Measurements from ENCODE around the gene FAM111A.

The FAM111A gene

GRCh38 chr11:59179121-59179520 is 36.5 kb downstream of the FAM111A start:
- DNase-seq (ENCODE audit: low read depth in 2 of 2), result no peak

DNA sequence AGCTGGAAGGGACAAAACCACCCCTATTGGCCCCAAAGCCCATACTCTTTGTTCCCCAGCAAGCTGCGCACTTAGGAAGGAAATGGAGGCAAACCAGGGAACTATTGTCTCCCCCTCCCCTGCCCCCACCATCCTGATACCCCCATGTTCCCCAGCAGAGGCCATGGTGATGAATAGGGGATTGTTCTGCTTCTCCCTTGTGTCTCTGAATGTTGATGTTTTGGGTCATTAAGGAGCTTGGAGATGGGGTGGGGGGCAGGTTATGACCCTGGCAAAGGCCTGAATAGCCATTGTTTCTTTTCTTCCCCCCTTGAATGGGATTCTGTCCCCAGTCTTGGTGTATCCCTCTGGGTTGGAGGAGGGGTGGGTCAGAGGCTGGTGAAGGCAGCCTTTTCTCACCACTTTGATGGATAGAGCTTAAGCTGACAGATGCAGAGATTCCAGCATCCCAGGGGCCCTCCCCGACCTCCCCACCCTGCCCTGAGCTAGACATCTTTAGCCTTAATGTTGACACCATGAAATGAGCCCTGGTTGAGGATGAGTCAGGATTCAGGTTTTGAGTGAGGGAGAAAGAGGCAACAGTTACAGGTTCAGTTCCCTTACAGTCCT is 37.6 kb downstream of the FAM111A start:
- DNase-seq (ENCODE audit: low read depth in 2 of 2), result no peak

DNA sequence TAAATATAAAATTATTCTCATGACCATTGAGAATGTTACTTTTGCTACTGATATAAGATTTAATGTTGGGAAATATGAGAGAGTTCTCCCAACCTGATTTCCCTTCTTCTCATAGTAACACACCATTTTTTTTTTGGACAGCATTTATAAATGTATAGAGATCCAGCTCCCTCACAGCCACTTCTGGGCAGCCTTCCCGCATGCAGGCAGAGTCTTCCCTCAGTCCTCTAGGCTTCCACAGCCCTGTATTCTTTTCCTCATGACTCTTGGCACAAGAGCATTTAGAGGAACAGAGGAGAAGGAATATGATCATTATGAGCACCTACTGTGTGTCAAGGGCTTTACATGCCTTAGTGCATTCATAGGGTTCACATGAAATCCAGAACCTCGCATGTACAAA is 38.3 kb downstream of the FAM111A start:
- DNase-seq (ENCODE audit: low read depth in 2 of 2), result no peak

- no peak for DNase-seq (ENCODE audit: low read depth in 2 of 2)
Observed at GRCh38 chr11:59181746-59182456, 39.2 kb downstream of the FAM111A start.

- DNase-seq (ENCODE audit: low read depth in 2 of 2), result no peak
Observed at GRCh38 chr11:59182457-59183151, 39.9 kb downstream of the FAM111A start.

DNA sequence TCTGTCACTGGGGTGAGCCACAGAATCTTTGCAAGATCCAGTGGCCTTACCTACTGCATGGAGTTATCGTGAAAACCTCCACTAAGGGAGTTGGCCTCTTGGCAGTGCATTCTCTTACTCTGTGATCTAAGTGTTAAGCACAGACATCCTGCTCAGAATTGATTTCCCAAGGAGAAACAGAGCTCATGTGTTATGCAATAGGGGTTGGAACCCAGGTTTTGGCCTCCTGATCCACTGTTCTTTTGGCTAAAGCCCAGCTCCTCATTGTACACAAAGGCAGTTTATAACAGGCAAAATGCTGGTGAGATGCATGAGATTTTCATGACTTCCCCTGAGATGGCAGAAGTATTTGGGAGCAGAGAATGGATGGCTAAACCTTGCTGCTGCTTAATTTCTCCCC is 41.1 kb downstream of the FAM111A start:
- DNase-seq (ENCODE audit: low read depth in 2 of 2), result no peak

DNA sequence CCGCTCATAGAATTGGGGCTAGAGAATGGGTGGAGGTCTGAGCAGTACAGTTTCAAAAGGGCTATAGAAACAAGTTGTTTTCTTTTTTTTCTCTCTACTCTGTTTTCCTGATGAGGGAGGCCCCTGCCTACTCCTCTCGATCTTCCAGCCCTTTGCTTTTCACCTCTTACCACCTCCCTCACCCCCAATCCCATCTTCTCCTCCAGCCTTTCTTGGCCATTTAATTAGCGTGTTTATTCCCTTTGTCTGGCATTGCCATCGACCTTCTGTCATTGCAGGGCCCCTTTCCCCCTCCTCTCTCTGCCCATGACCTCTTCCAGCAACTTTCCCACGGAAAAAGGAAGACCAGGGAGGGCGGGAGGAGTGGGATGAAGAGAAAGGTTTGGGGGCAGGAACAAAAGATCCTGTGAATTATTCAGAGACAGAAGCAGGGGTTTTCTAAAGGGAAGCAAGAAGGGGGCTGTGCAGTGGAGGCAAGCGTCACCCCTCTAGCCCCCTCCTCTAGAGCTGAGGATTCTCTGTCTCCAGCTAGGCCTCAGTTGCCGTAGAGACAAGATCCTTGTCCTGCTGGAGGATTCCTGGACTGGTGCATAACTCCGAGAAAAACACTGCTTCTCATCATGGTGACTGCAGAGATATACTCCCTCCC is 42.2 kb downstream of the FAM111A start:
- no peak for DNase-seq (ENCODE audit: low read depth in 2 of 2)

DNA sequence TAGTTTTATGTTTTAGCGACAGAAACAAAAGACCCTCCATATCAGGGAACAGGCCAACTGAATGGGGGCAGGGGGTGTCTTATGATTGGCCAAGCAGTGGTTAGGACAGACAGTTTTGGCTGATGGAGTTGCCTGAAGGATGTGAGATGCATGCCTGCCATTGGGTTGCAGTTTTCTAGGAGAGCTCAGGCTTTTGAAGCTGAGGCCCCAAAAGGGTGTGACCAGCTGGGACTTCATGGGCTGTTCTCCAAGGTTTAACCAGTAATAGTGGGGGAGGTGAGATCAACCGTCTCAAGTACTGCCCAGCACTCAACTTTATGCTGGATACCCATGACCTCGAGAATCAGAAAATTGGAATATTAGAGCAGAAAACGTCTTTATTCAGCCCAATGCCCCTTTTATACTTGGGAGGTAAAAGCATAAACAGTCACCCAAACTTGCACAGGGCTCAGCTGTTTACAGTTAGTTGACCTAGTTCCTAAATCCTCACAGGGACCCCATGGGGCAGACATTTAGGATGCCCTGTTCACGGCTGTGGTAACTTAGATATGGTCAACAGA is 42.8 kb downstream of the FAM111A start:
- DNase-seq (ENCODE audit: low read depth in 2 of 2), result no peak

DNA sequence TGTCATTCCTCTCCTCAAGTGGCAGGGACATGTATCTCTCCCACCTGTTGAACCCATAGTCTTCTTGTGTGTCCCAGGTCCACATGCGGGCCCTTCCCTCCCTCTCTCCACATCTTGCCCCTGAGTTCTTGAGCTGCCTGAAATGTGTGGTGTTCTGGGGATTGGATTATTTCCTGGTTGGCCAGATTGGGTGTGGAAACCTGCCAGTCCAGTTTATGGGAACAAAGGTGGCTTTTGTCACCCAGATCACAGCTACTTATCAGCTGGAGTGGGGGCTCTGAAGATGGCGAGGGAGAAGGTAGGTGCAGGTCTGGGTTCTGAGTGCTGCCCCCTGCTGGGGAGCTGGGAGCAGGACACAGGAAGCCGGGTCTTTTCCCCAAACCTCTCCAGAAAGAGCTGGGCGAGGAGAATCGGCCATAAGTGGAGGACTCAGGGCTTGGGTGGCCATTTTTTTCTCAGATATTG is 43.5 kb downstream of the FAM111A start:
- no peak for DNase-seq (ENCODE audit: low read depth in 2 of 2)

DNA sequence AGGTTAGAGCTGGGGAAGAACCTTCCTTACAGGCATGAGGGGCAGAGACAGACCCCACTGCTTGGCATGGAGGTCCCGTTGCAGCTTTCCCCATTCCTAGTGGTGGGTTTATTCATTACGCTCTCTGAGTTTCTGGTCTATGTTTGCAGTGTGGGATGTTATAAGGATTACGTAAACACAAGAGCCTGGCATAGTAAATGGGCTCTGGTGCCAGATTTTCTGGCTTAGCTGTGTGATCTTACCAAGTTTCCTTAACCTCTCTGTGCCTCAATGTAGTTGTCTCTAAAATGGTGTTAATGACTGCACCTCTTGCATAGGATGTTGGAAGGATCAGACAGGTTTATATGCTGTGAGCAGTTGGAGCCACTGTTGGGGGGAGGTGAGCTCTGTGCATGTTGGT is 44.4 kb downstream of the FAM111A start:
- DNase-seq (ENCODE audit: low read depth in 2 of 2), result no peak

GRCh38 chr11:59187587-59187986 is 44.9 kb downstream of the FAM111A start:
- no peak for DNase-seq (ENCODE audit: low read depth in 2 of 2)

- no peak for DNase-seq (ENCODE audit: low read depth in 2 of 2)
Observed at GRCh38 chr11:59188954-59189353, 46.3 kb downstream of the FAM111A start.

DNA sequence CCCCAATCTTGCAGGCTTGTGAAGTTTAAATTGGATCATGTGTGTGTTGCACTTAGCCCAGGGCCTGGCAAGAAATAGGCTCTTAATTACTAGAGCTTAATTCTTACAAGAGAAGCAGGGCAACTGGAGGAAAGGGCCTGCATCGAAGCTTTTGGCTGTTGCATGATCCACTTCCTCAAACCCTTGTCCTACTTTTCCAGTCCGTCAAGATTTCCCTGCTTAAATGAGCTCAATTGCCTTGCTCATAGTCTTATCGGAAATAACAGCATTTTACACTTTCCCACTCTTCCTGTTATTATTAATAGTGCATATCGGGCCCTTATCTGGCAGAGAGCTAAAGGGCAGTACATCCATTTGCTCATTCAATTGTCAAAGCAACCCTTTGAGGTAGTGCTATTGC is 47.3 kb downstream of the FAM111A start:
- no peak for DNase-seq (ENCODE audit: low read depth in 2 of 2)

DNA sequence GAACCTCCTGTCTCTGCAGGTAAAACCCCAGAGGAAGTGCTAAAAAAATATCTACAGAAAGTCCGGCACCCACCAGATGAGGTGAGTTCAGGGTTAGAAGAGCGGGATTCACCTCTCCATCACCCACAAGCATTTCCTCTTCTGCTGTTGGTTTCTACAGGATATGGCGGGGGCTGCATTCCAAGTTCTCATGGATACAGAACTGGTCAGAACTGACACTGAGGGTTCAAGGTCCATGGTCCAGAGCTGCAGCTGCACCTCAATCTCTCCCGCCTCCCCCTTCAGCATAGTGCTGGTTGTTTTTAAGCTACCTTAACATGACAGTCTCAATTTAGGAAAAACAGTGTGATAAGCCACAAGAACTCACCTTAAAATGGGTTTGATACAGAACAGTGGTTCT is 48.4 kb downstream of the FAM111A start:
- DNase-seq (ENCODE audit: low read depth in 2 of 2), result no peak

DNA sequence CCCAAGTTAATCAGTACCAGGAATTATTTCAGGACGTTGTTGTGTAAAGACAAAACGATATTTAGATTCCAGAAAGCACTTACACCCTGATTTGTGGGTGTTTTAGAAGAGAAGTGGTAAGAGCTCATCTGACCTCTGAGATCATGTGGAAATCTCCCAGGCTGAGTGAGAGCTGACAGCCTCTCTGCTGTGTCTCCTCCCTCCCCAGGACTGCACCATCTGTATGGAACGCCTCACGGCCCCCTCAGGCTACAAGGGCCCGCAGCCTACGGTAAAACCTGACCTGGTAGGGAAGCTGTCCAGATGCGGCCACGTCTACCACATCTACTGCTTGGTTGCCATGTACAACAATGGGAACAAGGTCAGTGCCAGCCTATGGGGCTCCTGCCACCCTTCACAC is 49.2 kb downstream of the FAM111A start:
- no peak for DNase-seq (ENCODE audit: low read depth in 2 of 2)

DNA sequence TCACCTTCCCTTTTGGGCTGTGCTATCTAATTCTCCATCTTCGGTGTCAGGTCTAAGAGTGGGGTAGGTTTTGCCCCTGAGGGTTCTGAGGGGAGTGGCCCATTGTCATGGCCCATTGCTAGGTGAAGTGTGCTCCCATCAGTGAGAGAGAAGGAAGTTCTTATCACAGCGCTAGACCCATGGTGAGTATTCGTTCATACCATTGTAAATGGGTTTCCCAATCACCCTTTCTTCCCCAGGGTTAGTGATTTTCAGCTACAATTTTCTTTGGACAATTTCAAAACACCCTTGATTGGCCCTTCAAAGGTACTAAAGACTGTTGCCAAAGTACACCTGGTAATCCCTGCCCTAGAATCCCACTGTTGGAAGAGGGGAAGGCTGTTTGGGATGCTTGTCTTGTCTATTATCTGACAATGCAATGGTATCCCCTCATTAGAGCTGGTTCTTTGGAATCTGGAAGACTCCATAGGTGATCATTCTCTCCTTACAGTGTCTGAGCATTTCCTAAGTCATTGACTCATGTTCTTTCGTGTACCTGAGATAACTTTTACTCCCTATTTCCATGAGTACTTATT is 49.9 kb downstream of the FAM111A start:
- no peak for DNase-seq (ENCODE audit: low read depth in 2 of 2)

DNA sequence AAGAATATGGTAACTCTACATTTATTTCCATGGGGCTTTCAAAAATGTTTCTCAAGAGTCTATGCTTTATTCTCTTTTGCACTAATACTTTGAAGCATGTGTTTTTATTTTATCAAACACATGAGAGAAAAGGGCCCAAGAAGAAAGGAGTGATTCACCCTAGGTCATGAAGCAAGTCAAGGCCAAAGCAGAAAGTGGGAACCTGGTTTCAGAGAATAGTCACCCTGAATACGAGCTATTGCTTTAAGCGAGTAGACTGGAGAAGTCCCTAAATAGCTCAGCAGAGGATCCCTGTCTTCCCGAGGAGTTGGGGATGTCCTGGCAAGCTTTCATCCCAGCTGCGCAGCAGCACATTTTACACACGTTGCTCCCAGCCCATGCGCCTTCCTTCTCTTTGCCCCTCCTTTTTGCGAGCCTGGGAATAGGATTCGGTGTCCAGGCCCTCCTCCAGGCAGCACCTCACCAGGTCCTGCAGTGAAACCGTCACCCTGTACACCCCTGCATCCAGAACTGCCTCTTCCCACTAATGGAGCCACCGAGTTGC is 51.0 kb downstream of the FAM111A start:
- DNase-seq (ENCODE audit: low read depth in 2 of 2), result no peak

DNA sequence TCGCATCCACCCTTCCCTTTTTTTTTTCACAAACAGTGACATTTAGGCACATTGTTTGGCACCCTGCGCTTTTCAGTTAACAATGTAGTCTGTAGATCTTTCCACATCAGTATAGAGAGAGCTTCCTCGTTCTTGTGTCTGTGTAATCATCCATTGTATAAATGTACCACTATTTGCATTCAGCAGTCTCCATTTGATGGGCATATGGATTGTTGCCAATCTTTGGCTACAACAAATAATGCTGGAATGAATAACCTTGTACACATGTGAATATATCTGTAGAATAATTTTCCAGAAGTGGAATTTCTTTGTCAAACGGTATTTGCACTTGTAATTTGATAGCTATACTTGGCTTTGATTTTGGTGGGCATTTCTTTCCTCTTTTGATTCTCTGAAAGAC is 52.9 kb downstream of the FAM111A start:
- DNase-seq (ENCODE audit: low read depth in 2 of 2), result no peak

- no peak for DNase-seq (ENCODE audit: low read depth in 2 of 2)
Observed at GRCh38 chr11:59196777-59197176, 54.1 kb downstream of the FAM111A start.

DNA sequence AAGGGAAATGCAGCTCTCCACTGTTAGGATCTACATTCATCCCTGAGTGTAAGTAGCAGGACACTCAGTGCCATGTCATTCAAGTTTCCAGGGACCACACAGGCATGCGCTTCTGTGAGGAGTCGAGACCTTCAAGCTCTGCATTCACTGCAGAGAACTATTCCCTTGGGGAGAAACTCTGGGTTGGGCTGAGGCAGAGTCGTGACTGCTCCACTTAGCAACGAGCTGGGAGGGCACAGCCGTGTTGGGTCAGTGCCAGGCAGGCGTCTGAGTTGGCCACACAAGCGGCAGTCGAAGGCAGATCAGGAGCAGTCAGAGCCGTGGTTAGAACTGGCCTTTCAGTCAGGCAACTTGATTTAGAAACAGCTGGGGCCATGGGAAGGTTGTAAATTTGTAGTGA is 55.3 kb downstream of the FAM111A start:
- DNase-seq (ENCODE audit: low read depth in 2 of 2), result no peak

DNA sequence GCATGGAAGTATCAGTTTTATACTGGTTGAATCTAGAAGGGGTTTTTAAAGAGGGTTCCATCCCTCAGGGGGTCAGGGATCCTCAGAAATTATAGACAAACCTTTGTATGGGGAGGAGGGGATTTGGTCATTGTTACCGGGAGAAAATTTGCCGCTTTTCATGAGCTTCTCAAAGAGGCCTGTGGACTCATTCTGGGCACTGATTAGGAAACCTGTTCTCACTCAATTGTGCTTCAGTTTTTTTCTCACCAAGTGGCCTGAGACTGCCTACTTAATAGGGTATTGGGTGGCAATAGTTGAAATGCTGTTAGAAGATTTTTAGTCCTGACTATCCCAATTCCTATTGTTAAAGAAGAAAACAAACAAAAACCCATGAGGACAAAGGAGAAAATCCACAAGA is 56.1 kb downstream of the FAM111A start:
- no peak for DNase-seq (ENCODE audit: low read depth in 2 of 2)

Data from stimulated activated CD8-positive, alpha-beta memory T cell treated with anti-CD3 and anti-CD28 coated beads, Interleukin-7, amount 100 ng/mL, for 1 hour (primary cell).